GM12874 (cell line): Measurements from ENCODE around the gene NR3C1.

Experiments
- TF ChIP-seq, protein P1 (sequence below): IDR thresholded peaks from 2 replicates; pipeline ENCODE4 v1.5.1; 2011; ENCODE audit warnings: low read depth, mild to moderate bottlenecking, control low read depth, low read length, moderate library complexity; ENCODE audit not compliant: insufficient read depth

NR3C1 gene

DNA sequence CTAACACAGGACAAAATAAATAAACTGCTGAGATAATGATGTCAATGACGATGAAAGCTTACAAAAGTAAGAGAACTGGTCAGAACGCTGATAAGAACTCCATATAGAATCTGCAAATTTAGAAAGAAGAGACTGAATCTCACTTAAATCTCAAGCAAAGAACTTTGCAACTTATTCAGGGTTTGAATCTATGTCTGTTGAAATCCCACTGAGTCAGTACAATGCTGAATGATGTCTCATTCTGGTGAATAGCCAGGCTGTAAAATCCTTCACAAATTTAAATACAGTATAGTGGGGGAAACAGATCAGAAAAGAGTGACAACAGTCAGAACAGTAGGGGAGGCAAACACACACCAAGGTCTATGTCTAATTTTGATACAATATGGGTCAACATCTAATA is 38.9 kb upstream of the NR3C1 start:
- TF ChIP-seq, protein P1, sequence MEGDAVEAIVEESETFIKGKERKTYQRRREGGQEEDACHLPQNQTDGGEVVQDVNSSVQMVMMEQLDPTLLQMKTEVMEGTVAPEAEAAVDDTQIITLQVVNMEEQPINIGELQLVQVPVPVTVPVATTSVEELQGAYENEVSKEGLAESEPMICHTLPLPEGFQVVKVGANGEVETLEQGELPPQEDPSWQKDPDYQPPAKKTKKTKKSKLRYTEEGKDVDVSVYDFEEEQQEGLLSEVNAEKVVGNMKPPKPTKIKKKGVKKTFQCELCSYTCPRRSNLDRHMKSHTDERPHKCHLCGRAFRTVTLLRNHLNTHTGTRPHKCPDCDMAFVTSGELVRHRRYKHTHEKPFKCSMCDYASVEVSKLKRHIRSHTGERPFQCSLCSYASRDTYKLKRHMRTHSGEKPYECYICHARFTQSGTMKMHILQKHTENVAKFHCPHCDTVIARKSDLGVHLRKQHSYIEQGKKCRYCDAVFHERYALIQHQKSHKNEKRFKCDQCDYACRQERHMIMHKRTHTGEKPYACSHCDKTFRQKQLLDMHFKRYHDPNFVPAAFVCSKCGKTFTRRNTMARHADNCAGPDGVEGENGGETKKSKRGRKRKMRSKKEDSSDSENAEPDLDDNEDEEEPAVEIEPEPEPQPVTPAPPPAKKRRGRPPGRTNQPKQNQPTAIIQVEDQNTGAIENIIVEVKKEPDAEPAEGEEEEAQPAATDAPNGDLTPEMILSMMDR = no peak

DNA sequence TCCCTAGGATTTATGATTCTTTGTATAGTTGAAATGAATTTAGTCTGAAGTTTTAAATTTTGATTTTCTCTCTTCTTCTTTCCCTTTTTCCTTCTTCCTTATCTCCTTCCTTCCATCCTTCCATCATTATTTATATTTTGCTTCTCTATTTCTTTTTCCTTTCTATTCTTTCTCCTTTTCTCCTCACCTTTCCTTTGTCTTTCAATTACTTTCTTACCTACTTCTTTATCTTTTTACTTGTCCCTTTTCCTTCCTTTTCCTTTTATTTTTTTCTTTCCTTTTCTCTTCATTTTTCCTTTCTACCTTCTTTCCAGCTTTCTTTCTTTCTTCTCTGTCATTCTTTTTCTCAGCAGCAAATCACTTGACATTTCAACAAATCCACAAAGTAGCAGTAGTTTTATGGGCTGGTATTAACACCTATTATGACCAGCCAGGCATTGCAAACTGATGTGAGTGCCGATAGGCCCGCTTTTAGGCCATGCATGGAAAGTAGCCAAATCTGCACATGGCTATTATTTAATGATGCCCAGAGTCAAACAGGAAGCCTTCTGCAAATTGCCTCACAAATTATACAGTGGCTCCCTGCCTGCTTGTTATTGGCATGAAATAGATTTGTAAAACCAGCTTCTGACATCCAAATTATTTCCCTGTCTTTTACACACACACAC is 37.1 kb upstream of the NR3C1 start:
- TF ChIP-seq, protein P1 = no peak

DNA sequence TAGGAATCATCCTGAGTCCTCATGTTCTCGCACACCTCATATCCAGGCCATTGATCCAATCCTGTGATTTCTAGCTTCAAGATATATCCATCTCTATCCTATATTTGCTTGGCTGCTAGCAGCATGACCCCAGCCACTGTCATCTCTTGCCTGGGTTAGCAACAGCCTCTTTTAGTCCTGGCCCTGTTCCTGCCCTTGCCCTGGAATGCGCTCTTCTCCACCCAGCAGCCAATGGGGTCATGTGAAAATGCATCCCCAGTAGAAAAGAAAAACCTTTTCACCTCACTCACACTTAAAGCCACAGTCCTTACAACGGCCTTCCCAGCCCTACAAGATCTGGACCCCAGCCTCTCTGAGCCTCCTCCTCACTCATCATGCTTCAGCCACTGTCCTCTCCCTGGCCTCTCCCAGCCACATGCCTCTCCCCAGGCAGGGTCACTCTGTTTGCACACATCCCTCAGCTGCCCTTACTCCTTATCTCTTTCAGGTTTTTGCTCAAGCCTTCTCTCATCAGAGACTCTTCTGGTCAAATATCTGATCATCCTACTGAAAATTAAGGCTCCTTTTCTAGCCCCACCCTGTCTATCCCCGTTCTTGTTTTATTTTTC is 34.3 kb upstream of the NR3C1 start:
- TF ChIP-seq, protein P1 = no peak

DNA sequence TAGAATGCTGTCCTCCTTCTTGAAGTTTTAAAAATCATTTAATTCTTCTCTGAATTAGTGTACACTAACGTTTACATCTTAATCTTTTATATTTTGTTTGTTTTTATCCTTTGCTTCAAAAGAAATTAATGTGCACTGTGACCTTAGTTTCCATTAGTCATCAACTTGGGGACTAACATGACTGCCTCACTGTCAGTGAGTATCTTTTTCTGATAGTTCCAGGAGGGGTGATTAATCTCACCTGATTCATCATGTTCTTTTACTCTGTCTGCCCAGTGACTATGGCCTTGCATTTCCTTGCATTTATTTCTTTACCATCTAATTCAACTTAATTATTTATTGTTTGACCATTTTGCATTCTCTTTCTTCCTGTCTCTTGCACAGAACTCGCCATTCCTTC is 33.4 kb upstream of the NR3C1 start:
- TF ChIP-seq, protein P1 = no peak

DNA sequence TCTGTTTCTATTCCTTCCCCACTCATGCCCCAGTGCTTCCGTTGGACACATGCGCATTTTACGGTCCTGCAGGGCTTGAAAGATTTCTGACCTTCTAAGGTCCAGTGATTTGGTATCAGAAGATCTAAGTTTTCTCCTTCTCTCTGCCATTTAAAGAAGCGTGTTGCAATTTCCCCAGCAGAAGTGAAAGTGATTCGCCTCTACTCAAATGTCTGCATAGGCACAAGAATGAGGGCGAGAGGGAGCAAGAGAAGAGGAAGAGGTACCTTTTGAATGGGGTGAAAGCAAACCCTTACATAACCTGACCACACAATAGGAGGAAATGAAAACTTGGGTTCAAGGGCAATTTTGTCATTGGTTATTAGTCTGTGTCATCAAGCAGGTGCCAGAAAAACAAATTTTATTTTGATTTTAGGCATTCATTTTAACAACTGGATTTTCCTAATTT is 31.7 kb upstream of the NR3C1 start:
- TF ChIP-seq, protein P1 = no peak

DNA sequence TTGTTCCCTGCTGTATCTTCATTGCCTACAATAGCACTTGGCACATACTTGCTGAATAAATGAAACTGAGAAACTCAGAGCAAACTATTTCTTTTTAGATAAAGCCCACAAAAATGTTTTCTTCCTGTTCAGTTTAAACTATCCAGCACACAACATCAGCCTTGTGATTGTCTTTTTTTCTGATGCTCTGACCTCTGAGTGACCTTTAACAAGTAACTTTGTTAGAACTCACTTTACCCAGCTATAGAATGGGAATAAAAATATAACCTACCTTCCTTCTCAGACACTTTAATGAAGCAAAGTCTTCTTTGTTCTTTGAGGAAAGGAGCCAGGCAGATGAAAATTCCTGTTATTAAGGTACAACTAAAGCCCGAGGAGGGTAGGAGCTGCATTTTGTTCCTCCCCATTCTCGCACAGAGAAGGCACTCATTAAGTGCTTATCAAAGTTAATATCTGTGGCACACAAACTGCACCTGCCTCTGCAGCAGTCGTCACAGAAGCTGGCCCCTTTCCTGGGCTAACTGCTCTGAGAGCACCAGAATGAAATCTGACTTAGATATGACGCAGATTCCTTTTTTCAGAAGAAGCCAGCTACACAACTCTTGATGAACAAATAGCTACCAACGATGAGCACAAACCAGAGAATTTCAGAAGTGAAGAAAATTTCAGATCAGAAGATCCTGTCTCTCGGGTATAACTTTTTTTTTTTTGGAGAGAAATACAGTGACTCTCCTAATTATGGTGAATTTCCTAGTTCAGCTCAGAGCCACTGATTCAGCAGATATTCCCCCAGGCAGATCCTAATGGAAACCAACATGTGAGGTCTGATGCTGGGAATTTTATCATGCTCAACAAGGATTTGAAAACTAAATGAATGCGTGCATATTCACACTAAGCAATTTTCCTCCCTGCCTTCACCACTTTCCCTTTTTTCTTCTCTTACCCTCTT is 31.0 kb upstream of the NR3C1 start:
- TF ChIP-seq, protein P1 = no peak

DNA sequence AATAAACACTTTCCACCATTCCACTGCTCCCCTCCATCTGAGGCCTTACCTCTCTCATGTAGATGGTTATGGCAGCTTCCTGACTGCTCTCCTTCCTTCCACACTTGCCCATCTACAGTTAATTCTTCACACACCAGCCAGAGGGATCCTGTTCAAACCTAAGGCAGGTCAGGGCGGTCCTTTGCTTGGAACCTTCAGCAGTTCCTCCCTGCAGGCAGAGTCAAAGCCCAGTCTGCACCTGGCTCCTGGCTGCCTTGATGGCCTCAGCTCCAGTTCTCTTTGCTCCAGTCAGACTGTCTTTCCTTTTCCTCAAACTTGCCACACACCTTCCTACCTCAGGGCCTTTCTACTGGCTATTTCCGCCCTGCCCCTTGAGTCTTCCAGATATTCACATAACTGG is 30.2 kb upstream of the NR3C1 start:
- TF ChIP-seq, protein P1 = no peak
